Endothelial cell of hepatic sinusoid (primary cell): ENCODE data around the gene SPATA20.

Experiments used
- in situ Hi-C: cut with HindIII; loops from 2 replicates; pipeline ENCODE4 v1.10.0; 2017; ENCODE audit warnings: low sequenced_read_pairs

SPATA20 gene

GRCh38 chr17:50538549-50539410 lies 8.2 kb upstream of the SPATA20 start:
- in situ Hi-C loops: no loop called here

- in situ Hi-C loops: no loop called here
Observed at GRCh38 chr17:50539762-50540559, 7.0 kb upstream of the SPATA20 start.

GRCh38 chr17:50540560-50541401 lies 6.2 kb upstream of the SPATA20 start:
- in situ Hi-C loops: no loop called here

GRCh38 chr17:50541402-50541715 lies 5.6 kb upstream of the SPATA20 start:
- in situ Hi-C loops: no loop called here

GRCh38 chr17:50541716-50542688 lies 5.0 kb upstream of the SPATA20 start:
- in situ Hi-C loops: no loop called here

- in situ Hi-C loops: no loop called here
Observed at GRCh38 chr17:50542795-50543774, 3.9 kb upstream of the SPATA20 start.

- in situ Hi-C loops: no loop called here
Observed at GRCh38 chr17:50544516-50544915, 2.5 kb upstream of the SPATA20 start.

GRCh38 chr17:50545311-50545710 lies 1.7 kb upstream of the SPATA20 start:
- in situ Hi-C loops: no loop called here

- in situ Hi-C loops: no loop called here
Observed at GRCh38 chr17:50546701-50547034, 306 bp upstream of the SPATA20 start.

- in situ Hi-C loops: no loop called here
Observed at GRCh38 chr17:50547736-50548083, 736 bp downstream of the SPATA20 start.

- in situ Hi-C loops: no loop called here
Observed at GRCh38 chr17:50548831-50549230, 1.9 kb downstream of the SPATA20 start.

GRCh38 chr17:50549256-50549941 lies 2.4 kb downstream of the SPATA20 start:
- in situ Hi-C loops: no loop called here

- in situ Hi-C loops: no loop called here
Observed at GRCh38 chr17:50549969-50550368, 3.0 kb downstream of the SPATA20 start.

GRCh38 chr17:50550661-50551432 lies 3.9 kb downstream of the SPATA20 start:
- in situ Hi-C loops: no loop called here

- in situ Hi-C loops: no loop called here
Observed at GRCh38 chr17:50551433-50551815, 4.5 kb downstream of the SPATA20 start.

GRCh38 chr17:50551884-50552283 lies 4.9 kb downstream of the SPATA20 start:
- in situ Hi-C loops: no loop called here

GRCh38 chr17:50554201-50554600 lies 7.2 kb downstream of the SPATA20 start:
- in situ Hi-C loops: no loop called here

GRCh38 chr17:50556803-50557202 lies 9.8 kb downstream of the SPATA20 start:
- in situ Hi-C loops: no loop called here
